SK-N-MC (cell line): ENCODE measurements around the gene ZNF827.

Experiments used
- DNase-seq: peaks from one replicate; pipeline ENCODE4 v3.0.0-alpha.2; 2011; ENCODE audit warnings: low read depth, low spot score
- H3K27ac ChIP-seq: fragments of 200-600 bp; sonication (generic); 2 replicates; pipeline ENCODE4 v1.5.1; 2016; ENCODE audit warnings: mixed run types
- H3K36me3 ChIP-seq: fragments of 200-600 bp; sonication (generic); 2 replicates; pipeline ENCODE4 v1.6.1; 2017; ENCODE audit warnings: antibody characterized with exemption, low read length, mixed read lengths; ENCODE audit not compliant: insufficient read depth
- H3K4me3 ChIP-seq: fragments of 200-600 bp; sonication (generic); 2 replicates; pipeline ENCODE4 v1.5.1; 2016
- H3K9ac ChIP-seq: fragments of 200-600 bp; sonication (generic); 2 replicates; pipeline ENCODE4 v1.8.0; 2017; ENCODE audit warnings: mixed run types, mixed read lengths; ENCODE audit not compliant: insufficient read length
- H3K9me3 ChIP-seq: fragments of 200-600 bp; sonication (generic); 2 replicates; pipeline ENCODE4 v1.6.1; 2017; ENCODE audit warnings: low read depth, mild to moderate bottlenecking, antibody characterized with exemption, low read length, moderate library complexity, mixed read lengths
- EZH2 ChIP-seq: fragments of 200-600 bp; sonication (generic); IDR thresholded peaks from one replicate; pipeline ENCODE4 v1.6.1; 2017; ENCODE audit warnings: antibody characterized with exemption
- FOXP2 ChIP-seq: optimal IDR thresholded peaks from 2 replicates; pipeline ENCODE3; 2011; ENCODE audit warnings: mild to moderate bottlenecking, moderate library complexity; ENCODE audit not compliant: insufficient read depth; ENCODE audit errors: extremely low read length, control extremely low read depth
- POLR2AphosphoS5 ChIP-seq: IDR thresholded peaks from 2 replicates; pipeline ENCODE4 v1.6.1; 2012; ENCODE audit warnings: mild to moderate bottlenecking, low read depth, low read length, borderline replicate concordance

Gene ZNF827

DNA sequence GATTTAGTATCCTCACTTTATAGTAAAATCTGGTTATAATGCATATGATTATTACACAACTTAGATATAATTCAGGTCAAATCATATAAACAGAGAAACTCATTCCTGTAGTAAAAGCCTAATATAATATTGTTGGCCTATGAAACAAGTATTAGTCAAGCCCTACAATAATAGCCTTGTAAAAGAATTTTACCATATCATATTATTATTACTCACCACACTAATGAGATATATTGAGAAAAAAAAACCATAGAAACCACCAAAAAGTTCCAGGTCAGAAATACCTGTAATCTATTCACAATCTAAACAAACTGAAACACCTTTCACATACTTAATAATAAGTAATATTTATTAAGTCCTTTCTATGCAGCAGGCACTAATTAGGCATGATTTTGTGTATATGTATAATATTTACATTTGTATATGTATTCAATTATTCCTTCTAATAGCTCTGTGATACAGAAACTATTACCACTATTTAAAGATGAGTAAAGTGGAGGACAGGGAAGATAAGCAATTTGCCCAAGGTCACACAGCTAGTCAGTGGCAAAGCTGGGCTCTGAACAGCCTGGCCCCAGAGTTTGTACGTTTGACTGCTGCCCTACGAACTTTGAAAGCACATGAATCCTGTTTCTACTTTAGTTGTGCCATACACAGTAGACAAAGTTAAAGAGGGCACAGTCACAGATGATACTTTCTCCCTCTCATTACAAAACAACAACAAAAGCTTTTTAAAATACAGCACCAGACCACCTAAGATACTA, 9.0 kb downstream of the ZNF827 start:
- H3K9ac ChIP-seq, result peak overlapping the region; percentile 19
- TF ChIP-seq FOXP2 (no peak), POLR2AphosphoS5 (no peak), EZH2 (no peak)
- no peaks in the 10 kb centered on the region for H3K9me3 ChIP-seq
- H3K27ac ChIP-seq, result 0 out of 2 replicates have a peak overlapping the region, but pooled peaks have one; percentile 48
- no peak overlapping the region for H3K4me3 ChIP-seq
- DNase-seq, result no peak
- peaks cover 3% of the 10 kb centered on the region; the same call in 1 of the 2 replicates for H3K36me3 ChIP-seq

DNA sequence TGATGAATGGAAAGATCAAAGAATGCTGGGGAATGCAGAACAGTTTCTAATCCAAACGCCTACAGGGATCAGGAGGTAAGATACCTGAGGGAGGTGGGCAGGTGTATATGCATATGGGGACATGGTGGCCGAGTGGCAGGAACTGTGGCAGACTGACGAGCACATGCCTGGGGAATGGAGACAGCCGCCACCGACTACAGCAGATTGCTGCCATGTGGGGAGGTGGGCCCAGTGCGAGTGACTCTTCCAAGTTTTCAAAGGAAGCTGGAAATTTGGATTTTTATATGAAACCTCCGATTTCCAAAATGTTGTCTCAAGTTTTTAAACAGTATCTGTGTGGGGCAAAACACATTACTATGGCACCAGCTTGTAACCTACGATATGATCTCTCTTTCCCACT, 9.9 kb downstream of the ZNF827 start:
- no peak overlapping the region for H3K4me3 ChIP-seq
- DNase-seq, result no peak
- H3K9me3 ChIP-seq, result no peaks in the 10 kb centered on the region
- TF ChIP-seq EZH2, result no peak
- TF ChIP-seq FOXP2, result no peak
- TF ChIP-seq POLR2AphosphoS5, result no peak
- H3K27ac ChIP-seq, result no peak overlapping the region
- H3K9ac ChIP-seq, result no peak overlapping the region
- H3K36me3 ChIP-seq, result peaks cover 3% of the 10 kb centered on the region; the same call in 1 of the 2 replicates

DNA sequence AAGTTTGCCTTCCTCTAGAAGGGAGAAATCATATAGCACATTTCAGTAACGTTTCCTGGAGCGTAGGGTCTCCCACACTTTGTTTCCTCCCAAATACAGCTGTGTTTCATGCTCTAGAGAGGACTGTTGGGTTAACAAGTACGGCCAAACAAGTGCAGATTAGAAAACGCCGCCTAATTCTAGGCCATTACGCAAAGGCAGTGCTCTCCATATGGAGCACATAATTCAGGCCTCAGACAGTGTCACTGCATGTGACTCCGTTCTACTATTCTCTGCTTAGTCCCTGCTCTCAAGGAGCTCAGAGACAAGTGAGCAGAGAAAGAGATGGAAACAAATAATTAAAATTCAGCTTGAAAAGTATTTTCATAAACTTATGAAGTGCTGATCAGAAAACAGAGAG, 11.6 kb downstream of the ZNF827 start:
- Histone ChIP-seq H3K36me3 (peaks cover 3% of the 10 kb centered on the region; the same call in 1 of the 2 replicates), H3K9me3 (no peaks in the 10 kb centered on the region), H3K4me3 (no peak overlapping the region), H3K27ac (no peak overlapping the region), H3K9ac (no peak overlapping the region)
- no peak for DNase-seq
- TF ChIP-seq FOXP2 (no peak), EZH2 (no peak)

DNA sequence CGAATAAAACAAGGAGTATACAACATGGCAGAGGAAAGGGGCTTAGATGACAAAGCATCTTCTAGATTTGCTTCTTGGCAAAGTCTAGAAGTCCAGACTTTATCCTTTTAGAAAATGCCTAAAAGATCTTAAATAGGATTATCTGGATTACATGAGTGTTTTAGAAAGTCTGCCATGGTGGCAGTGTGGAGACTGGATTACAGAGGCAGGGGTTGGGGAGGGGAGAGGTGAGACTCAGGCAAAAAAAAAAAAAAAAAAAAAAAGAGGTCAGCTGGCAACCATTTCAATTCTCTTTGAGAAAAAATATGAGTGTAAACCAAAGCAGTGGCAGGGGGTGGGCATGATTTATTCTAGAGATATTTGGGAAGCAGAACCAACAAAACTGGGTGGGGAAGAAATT, 17.4 kb downstream of the ZNF827 start:
- peaks cover 1% of the 10 kb centered on the region; the same call in 1 of the 2 replicates for H3K36me3 ChIP-seq
- no peak for DNase-seq
- H3K4me3 ChIP-seq, result peak overlapping the region; percentile 67
- H3K9me3 ChIP-seq, result no peaks in the 10 kb centered on the region
- H3K9ac ChIP-seq, result peak overlapping the region; percentile 38
- H3K27ac ChIP-seq, result peak overlapping the region; percentile 86
- TF ChIP-seq FOXP2, result no peak
- no peak for TF ChIP-seq POLR2AphosphoS5
- no peak for TF ChIP-seq EZH2

DNA sequence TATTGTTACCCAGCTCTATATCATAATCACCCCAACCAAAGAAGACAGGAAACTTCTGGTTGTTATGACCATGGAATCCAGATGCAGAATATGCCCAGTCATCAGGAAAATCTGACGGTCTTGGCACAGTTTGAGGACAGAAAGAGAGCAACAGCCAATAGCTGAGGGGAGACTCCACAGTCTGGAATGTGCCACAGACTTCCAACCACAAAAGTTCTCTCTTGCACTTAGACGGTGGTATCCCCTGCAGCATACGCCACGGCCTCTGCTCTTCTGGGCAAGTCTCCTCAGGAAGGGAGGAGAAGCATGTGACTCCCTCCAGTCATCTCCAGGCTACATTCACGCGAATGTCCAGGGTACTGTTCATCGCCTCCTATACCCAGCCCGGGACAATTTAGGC, 18.4 kb downstream of the ZNF827 start:
- Histone ChIP-seq H3K4me3 (peak overlapping the region; percentile 67), H3K9ac (peak overlapping the region; percentile 38), H3K9me3 (no peaks in the 10 kb centered on the region), H3K27ac (peak overlapping the region; percentile 86), H3K36me3 (no peaks in the 10 kb centered on the region)
- TF ChIP-seq POLR2AphosphoS5 (no peak; the same call in none of the 2 replicates), FOXP2 (peak; percentile 27)
- DNase-seq, result peak; percentile 74

DNA sequence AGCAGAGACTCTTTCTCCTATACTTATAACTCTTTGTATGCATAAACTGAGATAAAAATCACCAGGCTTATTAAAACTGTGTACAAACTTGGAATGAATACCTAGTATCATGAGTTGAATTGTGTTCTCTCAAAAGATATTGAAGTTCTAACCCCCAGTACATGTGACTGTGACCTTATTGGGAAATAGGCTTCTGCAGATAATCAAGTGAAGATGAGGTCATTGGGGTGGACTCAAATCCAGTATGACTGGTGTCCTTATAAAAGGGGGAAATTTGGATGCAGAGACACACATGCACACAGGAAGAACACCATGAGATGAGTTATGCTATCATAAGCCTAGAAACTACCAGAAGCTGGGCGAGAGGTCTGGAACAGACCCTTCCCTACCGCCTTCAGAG, 26.2 kb downstream of the ZNF827 start:
- TF ChIP-seq FOXP2 (no peak), POLR2AphosphoS5 (no peak), EZH2 (no peak)
- Histone ChIP-seq H3K36me3 (no peaks in the 10 kb centered on the region), H3K27ac (no peak overlapping the region), H3K9ac (no peak overlapping the region), H3K9me3 (no peaks in the 10 kb centered on the region), H3K4me3 (no peak overlapping the region)
- DNase-seq, result no peak

DNA sequence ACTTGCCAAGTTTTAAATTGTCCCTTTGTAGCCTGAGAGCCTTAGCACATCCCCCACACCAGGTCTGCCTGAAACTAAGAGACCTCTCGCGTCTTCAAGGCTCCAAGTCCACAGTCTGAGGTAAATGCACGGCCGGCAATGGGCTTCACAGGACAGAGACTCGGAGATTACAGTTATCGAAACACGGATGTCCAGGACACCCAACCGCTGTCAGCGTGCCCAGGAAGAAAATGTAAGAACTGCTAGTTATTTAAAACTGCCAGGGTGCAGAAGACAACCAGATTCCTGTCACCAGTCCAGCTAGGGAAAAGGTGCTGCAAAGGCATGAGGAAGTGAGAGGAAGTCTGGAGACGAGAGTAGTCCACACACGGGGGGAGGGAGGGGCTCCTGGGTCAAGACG, 28.9 kb downstream of the ZNF827 start:
- Histone ChIP-seq H3K27ac (no peak overlapping the region), H3K4me3 (no peak overlapping the region), H3K9ac (no peak overlapping the region), H3K36me3 (no peaks in the 10 kb centered on the region), H3K9me3 (no peaks in the 10 kb centered on the region)
- TF ChIP-seq EZH2 (no peak), POLR2AphosphoS5 (no peak), FOXP2 (no peak)
- DNase-seq, result no peak

DNA sequence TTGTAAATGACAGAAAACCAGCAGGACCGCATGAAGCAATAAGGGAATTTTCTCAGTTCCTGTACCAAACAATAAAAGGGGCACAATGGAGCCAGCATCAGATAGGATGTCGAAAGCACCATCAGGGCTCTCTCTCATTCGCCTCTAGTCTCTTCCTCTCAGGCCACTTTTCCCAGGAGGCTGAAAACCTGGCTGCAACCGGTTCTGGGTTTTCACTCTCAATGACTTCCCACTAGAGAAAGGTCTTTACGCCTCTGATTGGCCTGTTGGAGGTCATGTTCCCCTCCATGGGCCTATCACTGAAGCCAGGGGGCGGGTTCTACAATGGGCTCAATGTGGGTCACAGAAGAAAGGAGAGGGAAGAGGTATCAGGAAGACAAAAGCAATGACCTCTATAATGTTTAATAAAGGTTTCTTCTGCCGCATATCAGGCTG, 29.3 kb downstream of the ZNF827 start:
- Histone ChIP-seq H3K36me3 (no peaks in the 10 kb centered on the region), H3K4me3 (no peak overlapping the region), H3K9ac (no peak overlapping the region), H3K9me3 (no peaks in the 10 kb centered on the region), H3K27ac (no peak overlapping the region)
- TF ChIP-seq EZH2 (no peak), FOXP2 (no peak), POLR2AphosphoS5 (no peak)
- no peak for DNase-seq

DNA sequence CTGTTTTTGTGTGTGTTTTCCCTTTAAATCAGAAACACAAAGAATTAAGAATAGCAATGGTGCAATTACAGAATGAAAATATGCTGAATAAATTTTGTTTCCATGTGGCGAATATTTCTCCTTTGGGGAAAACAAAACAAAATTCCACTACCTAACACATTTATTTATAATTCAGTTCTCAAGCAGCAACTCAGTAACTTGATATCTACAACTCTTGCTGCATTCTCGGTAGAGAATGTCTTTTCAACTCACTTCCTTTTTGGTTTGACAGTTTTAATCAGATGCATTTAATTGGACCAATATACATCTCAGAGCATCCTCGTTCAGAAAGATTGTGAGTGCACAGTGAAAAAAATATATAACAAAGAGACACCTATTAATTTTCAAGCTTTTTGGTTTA, 30.8 kb downstream of the ZNF827 start:
- Histone ChIP-seq H3K4me3 (no peak overlapping the region), H3K9me3 (no peaks in the 10 kb centered on the region), H3K27ac (no peak overlapping the region), H3K9ac (no peak overlapping the region), H3K36me3 (peaks cover 3% of the 10 kb centered on the region; the same call in 1 of the 2 replicates)
- TF ChIP-seq FOXP2 (no peak), POLR2AphosphoS5 (no peak), EZH2 (no peak)
- no peak for DNase-seq
